Vagina (tissue), 2 donors: Measurements from ENCODE around the gene HECTD2. TPM values are rescaled to one million over a fixed set of nuclear protein-coding genes. Genes with fewer than 3 reads are reported as not detected.

Experiments
- DNase-seq, 2 donors: peaks; one replicate each; pipeline ENCODE4 v3.0.0-alpha.2; 2017; ENCODE audit errors: extremely low spot score in 2 of 2
- H3K27ac ChIP-seq: fragments of 200-600 bp; sonication (generic); one replicate; pipeline ENCODE4 v1.5.1; 2019
- H3K27me3 ChIP-seq: fragments of 200-600 bp; sonication (generic); one replicate; pipeline ENCODE4 v1.5.1; 2019
- H3K36me3 ChIP-seq, 2 donors: fragments of 200-600 bp; sonication (generic); one replicate each; pipeline ENCODE4 v1.5.1; 2017 to 2019
- H3K4me1 ChIP-seq: fragments of 200-600 bp; sonication (generic); one replicate; pipeline ENCODE4 v1.5.1; 2019
- H3K4me3 ChIP-seq, 2 donors: fragments of 200-600 bp; sonication (generic); 1 replicate in 1 of 2; 2 replicates in 1 of 2; pipeline ENCODE4 v1.5.1; 2016 to 2019
- H3K9me3 ChIP-seq: fragments of 200-600 bp; sonication (generic); one replicate; pipeline ENCODE4 v1.5.1; 2019
- POLR2A ChIP-seq, 2 donors: fragments of 450-650 bp; IDR thresholded peaks; one replicate each; pipeline ENCODE4 v1.6.1; 2017; ENCODE audit warnings: antibody characterized with exemption in 2 of 2, mild to moderate bottlenecking in 2 of 2, moderate library complexity in 2 of 2
- POLR2AphosphoS5 ChIP-seq, 2 donors: sonication (generic); formaldehyde crosslinking; IDR thresholded peaks; one replicate each; pipeline ENCODE4 v1.9.0; 2017; ENCODE audit warnings: antibody characterized with exemption in 2 of 2, mild to moderate bottlenecking in 2 of 2, low read depth in 1 of 2; ENCODE audit not compliant: insufficient read depth in 1 of 2
- intact Hi-C: fragments of 100-400 bp; cut with DNase I; formaldehyde crosslinking; loops from one replicate; pipeline ENCODE4 v1.15.1; 2023
- total RNA-seq: library from RNA; depleted of rRNA; stranded (reverse); fragments of >200 nt; gene quantifications from one replicate; pipeline ENCODE4 v1.2.3, GENCODE V29; 2016
- TF ChIP-seq, protein P1 (sequence below), 3 experiments: fragments of 450-650 bp in 2 of 3; fragments of 200-600 bp in 1 of 3; sonication (generic) in 1 of 3; IDR thresholded peaks; one replicate each; pipeline ENCODE4 v1.5.1; 2017 to 2019; ENCODE audit warnings: antibody characterized with exemption in 3 of 3, mild to moderate bottlenecking in 2 of 3, moderate library complexity in 2 of 3

The HECTD2 gene
- total RNA-seq, 1 donor from 2014 or later = 13.3 TPM

DNA sequence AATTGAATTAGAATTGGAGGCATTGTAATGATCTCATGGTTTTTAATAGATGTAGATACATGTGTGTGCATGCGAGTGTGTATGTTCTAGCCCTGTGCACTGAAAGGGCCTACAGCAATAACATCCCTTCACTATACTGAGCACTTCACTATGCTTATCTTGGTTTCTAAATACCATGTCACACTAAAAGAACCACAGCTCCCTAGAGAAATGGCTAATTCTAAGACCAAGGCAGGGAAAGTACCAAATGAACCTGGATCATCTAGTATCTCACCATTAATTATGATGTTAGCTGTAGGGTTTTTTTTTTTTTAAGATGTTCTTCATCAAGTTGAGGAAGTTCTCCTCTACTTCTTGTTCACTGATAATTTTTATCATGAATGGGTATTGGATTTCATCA is 55.1 kb downstream of the HECTD2 start:
- DNase-seq = no peak
- Histone ChIP-seq H3K4me1 (no peaks in the 10 kb centered on the region), H3K4me3 (no peak overlapping the region), H3K27me3 (no peaks in the 10 kb centered on the region), H3K9me3 (no peaks in the 10 kb centered on the region), H3K27ac (no peak overlapping the region), H3K36me3 (peaks cover 0 to 41% of the 10 kb centered on the region in 2 donors)
- TF ChIP-seq POLR2AphosphoS5 (IDR thresholded peaks at IDR 0.05; ENCODE audit: insufficient read depth in 1 of 2, low read depth in 1 of 2) (no peak), POLR2A (IDR thresholded peaks at IDR 0.05) (no peak)
- TF ChIP-seq, protein P1, sequence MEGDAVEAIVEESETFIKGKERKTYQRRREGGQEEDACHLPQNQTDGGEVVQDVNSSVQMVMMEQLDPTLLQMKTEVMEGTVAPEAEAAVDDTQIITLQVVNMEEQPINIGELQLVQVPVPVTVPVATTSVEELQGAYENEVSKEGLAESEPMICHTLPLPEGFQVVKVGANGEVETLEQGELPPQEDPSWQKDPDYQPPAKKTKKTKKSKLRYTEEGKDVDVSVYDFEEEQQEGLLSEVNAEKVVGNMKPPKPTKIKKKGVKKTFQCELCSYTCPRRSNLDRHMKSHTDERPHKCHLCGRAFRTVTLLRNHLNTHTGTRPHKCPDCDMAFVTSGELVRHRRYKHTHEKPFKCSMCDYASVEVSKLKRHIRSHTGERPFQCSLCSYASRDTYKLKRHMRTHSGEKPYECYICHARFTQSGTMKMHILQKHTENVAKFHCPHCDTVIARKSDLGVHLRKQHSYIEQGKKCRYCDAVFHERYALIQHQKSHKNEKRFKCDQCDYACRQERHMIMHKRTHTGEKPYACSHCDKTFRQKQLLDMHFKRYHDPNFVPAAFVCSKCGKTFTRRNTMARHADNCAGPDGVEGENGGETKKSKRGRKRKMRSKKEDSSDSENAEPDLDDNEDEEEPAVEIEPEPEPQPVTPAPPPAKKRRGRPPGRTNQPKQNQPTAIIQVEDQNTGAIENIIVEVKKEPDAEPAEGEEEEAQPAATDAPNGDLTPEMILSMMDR (IDR thresholded peaks at IDR 0.05) = no peak
- intact Hi-C loops = no loop called here

DNA sequence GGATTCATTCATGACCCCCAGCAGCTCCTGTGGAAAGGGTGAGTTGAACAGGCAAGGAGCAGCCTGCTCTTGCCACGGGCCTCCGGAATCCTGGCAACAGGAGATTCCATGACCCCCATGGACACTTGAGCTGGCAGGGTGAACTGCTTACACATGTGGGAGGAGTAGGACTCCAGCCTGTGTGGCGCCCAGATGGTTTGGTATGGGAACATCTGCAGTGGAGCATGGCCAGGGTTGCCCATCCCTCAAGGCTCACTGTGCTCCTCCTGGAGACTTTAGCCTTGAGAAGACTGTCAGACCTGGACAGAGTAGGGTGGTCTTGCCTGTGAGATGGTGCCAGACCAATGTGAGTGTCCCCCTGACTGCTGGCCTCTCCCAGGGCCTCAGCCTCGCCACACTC is 57.0 kb downstream of the HECTD2 start:
- no peaks in the 10 kb centered on the region for H3K27me3 ChIP-seq
- peaks cover 0 to 36% of the 10 kb centered on the region in 2 donors for H3K36me3 ChIP-seq
- intact Hi-C loops = no loop called here
- no peaks in the 10 kb centered on the region for H3K9me3 ChIP-seq
- H3K4me3 ChIP-seq = no peak overlapping the region
- no peak for DNase-seq
- H3K4me1 ChIP-seq = no peaks in the 10 kb centered on the region
- TF ChIP-seq, protein P1 (IDR thresholded peaks at IDR 0.05) = no peak
- TF ChIP-seq POLR2A (IDR thresholded peaks at IDR 0.05) (no peak), POLR2AphosphoS5 (IDR thresholded peaks at IDR 0.05; ENCODE audit: insufficient read depth in 1 of 2, low read depth in 1 of 2) (no peak)
- no peak overlapping the region for H3K27ac ChIP-seq

DNA sequence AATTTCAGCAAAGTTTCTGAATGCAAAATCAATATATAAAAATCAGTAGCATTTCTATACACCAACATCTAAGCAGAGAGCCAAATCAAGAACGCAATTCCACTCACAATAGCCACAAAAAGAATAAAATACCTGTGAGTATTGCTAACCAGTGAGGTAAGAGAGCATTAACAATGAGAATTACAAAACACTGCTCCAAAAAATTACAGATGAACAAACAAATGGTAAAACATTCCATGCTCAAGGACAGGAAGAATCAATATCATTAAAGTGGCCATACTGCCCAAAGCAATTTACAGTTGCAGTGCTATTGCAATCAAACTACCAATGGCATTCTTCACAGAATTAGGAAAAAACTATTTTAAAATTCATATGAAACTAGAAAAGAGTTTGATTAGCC is 61.5 kb downstream of the HECTD2 start:
- Histone ChIP-seq H3K27me3 (no peaks in the 10 kb centered on the region), H3K36me3 (peaks cover 0 to 8% of the 10 kb centered on the region in 2 donors), H3K4me1 (no peaks in the 10 kb centered on the region), H3K9me3 (no peaks in the 10 kb centered on the region), H3K4me3 (no peak overlapping the region), H3K27ac (no peak overlapping the region)
- intact Hi-C loops = no loop called here
- DNase-seq = no peak
- TF ChIP-seq POLR2AphosphoS5 (IDR thresholded peaks at IDR 0.05; ENCODE audit: insufficient read depth in 1 of 2, low read depth in 1 of 2) = no peak
- no peak for TF ChIP-seq POLR2A (IDR thresholded peaks at IDR 0.05)
- TF ChIP-seq, protein P1 (IDR thresholded peaks at IDR 0.05) = no peak

DNA sequence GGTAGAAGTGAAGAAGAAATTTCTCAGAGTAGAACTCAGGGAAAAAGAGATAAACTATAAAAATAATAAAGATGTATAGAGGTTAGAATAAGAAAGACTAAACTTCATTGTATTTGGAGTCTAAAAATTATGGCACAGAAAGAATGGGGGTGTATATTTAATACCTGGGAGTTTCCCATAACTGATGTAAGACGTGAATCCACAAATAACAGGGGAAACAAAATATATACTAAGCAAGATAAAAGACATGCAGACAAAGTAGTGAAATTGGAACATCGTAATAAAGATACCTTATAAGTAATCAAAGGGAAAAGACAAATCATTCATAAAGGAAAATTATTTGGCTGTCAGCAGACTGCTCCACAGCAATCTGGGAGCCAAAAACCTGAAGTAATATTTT is 62.8 kb downstream of the HECTD2 start:
- intact Hi-C loops = no loop called here
- no peak for DNase-seq
- TF ChIP-seq POLR2AphosphoS5 (IDR thresholded peaks at IDR 0.05; ENCODE audit: insufficient read depth in 1 of 2, low read depth in 1 of 2) (no peak), POLR2A (IDR thresholded peaks at IDR 0.05) (no peak)
- TF ChIP-seq, protein P1 (IDR thresholded peaks at IDR 0.05) = no peak
- H3K27me3 ChIP-seq = no peaks in the 10 kb centered on the region
- H3K9me3 ChIP-seq = no peaks in the 10 kb centered on the region
- H3K27ac ChIP-seq = no peak overlapping the region
- H3K4me1 ChIP-seq = no peaks in the 10 kb centered on the region
- H3K4me3 ChIP-seq = no peak overlapping the region
- no peaks in the 10 kb centered on the region for H3K36me3 ChIP-seq

DNA sequence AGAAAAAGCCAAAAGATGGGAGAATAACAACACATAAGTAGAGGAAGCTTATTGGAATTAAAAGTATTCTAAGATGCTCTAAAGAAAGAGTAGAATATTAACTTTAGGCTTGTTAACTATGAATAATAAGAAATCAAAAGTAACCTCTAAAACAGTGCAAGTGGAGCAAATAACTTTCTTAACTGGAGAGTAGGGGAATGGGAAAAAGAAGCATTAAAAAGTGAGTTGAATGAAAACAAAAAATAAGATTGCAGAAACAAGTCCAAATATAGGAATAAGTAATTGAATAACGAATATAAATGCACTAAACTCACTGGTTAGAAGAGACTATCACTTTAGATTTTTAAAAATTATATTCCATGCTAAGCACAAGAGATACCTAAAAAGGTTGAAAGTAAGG is 63.9 kb downstream of the HECTD2 start:
- Histone ChIP-seq H3K36me3 (no peaks in the 10 kb centered on the region), H3K27ac (no peak overlapping the region), H3K4me1 (no peaks in the 10 kb centered on the region), H3K9me3 (no peaks in the 10 kb centered on the region), H3K27me3 (no peaks in the 10 kb centered on the region), H3K4me3 (no peak overlapping the region)
- no peak for DNase-seq
- TF ChIP-seq POLR2A (IDR thresholded peaks at IDR 0.05) (no peak), POLR2AphosphoS5 (IDR thresholded peaks at IDR 0.05; ENCODE audit: insufficient read depth in 1 of 2, low read depth in 1 of 2) (no peak)
- TF ChIP-seq, protein P1 (IDR thresholded peaks at IDR 0.05) = no peak
- intact Hi-C loops = no loop called here
